DMS153 treated with DMSO at 0.1 percent for 48 hours (cell line): ENCODE measurements around the gene ASTN1.

Source experiments
- DNase-seq: peaks from one replicate; lab custom pipeline; 2025; ENCODE audit not compliant: unreplicated experiment; lab: John Stamatoyannopoulos, UW

ASTN1 gene

GRCh38 chr1:177164380-177165068, at the start of gene ASTN1:
Gene ASTN1 (minus strand): TSS chr1:177164712. CDS start chr1:177164676, 36 bp downstream.
- DNase-seq = no peak

DNA sequence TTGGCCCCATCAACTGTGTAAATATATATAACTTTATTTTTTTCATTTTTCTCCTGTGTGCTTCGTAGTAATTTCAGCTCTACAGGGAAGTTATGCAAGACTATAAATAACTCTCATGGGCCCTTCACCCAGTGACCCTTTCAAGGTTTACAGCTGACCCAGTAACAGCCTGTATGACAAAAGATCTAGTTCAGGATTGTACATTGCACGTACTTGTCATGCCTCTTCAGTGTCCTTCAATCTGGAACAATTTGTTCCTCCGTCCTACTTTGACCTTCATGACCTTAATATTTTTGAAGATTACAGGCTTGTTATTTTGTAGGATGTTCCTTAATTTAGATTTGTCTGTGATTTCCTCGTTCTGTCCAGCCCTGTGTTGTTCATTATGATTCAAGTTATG, 46.7 kb upstream of the ASTN1 start:
- no peak for DNase-seq

- DNase-seq = no peak
These were observed 45.6 kb upstream of the ASTN1 start for GRCh38 chr1:177210071-177210470.

DNA sequence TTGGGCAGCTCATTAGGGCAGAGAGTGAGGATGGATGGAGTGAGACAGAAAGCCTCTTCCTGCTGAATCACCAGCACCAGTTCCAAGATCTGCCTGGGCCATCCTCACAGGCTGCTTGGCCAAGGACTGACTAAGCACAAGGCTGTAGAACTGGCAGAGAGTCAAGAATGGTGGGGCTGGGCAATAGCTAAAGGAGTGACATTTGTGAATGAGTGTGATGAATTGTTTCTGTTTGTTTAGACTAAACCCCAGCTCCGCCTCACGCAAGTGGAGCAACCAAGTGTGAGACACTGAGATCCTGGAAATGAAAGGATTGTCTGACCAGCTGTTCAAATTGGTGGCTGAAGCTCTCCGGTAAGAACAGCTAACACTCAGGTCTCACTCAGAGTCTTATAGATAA, 44.8 kb upstream of the ASTN1 start:
- DNase-seq = peak; percentile 85

GRCh38 chr1:177208920-177209319, 44.4 kb upstream of the ASTN1 start:
- no peak for DNase-seq

GRCh38 chr1:177206831-177207355, 42.4 kb upstream of the ASTN1 start:
- no peak for DNase-seq

- no peak for DNase-seq
These were observed 35.8 kb upstream of the ASTN1 start for GRCh38 chr1:177200290-177200689.

DNA sequence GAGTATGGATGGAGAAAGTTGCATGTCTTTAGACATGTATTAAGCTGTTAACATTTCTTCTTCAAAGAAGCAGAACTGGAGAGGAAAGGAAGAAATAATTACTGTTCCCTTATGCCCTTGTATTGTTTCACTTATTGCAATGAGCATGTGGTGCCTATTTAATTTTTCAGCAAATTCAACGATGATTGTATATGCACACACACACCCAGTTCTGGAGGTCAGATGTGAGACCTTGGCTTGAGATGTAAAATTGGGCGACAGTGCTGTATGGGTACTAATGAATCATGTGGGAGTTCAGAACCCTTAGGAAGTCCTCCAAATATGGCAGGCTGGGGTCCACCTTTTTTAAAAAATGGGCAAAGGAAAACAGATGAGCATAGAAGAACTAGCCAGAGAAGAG, 33.7 kb upstream of the ASTN1 start:
- DNase-seq = no peak

GRCh38 chr1:177190308-177190970, 25.9 kb upstream of the ASTN1 start:
- no peak for DNase-seq

DNA sequence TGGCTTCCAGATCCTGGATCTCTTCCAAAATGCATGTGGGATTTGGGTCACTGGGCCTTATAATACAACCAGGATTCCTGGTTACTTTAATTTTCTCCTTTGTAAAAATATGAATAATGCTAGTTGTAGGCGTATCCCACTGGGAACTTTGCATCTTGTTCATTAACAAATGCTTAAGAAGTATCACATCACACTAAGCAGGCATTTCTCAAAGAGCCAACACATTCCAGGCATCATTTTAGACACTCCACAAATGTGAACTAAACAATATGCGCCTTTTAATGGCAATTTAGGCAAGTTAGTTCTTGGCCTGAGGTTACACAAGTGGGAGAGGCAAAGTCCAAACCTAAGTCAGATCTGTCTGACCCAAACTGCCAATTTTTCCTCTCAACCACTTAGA, 22.1 kb upstream of the ASTN1 start:
- DNase-seq = no peak

DNA sequence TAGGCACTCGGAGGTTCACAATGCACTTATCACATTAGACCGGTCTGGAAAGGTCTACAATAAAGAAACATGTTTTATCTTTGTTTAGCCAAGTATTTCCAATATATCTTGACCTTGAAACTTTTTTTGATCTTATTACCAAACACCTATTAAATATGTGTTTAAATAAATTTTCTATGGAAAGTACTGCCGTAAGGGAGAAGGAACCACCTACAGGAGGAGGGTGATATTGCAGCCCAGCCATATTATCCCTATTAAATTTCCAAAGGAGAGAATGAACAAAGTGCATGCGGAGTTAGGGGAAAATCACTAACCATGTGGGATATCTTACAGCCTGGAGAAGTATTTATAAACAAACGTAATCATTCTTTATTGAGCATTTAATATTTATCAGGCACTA, 20.7 kb upstream of the ASTN1 start:
- no peak for DNase-seq

DNA sequence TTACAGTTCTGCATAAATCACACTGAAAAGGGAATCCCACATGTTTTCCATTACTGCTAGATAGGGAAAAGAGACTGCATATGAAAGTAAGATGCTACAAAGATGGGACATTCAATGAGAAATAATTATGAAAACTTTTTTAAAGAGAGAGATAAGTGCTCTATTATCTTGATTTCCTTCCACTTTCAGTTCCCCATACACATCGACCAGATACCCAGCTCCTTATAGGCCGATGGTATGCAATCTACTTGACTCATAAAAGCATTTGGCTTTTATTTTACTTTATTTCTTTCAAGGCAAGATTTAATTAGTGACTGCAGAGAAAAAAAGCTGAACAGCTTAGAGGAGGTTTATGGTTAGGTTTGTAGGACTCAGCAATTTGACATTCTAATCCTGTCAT, 19.3 kb upstream of the ASTN1 start:
- DNase-seq = no peak

GRCh38 chr1:177181631-177182291, 17.2 kb upstream of the ASTN1 start:
- DNase-seq = peak; percentile 87

DNA sequence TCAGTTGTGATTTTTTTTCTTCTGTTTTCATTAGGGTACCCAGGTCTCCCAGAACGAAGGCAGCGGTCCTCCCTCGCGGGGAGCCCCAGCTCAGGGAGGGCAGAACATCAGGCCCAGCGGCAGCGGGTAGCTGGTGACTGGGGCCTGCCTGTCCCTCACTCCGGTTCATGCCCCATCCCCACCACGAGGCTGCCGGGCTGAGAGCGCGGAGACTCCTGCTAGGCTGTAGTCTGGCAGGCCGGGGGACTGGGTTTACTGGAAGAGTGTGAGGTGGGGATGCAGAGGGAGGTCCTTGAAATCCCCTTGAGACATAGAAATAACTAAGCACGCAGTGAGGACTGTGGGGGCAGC, 16.7 kb upstream of the ASTN1 start:
- DNase-seq = no peak

DNA sequence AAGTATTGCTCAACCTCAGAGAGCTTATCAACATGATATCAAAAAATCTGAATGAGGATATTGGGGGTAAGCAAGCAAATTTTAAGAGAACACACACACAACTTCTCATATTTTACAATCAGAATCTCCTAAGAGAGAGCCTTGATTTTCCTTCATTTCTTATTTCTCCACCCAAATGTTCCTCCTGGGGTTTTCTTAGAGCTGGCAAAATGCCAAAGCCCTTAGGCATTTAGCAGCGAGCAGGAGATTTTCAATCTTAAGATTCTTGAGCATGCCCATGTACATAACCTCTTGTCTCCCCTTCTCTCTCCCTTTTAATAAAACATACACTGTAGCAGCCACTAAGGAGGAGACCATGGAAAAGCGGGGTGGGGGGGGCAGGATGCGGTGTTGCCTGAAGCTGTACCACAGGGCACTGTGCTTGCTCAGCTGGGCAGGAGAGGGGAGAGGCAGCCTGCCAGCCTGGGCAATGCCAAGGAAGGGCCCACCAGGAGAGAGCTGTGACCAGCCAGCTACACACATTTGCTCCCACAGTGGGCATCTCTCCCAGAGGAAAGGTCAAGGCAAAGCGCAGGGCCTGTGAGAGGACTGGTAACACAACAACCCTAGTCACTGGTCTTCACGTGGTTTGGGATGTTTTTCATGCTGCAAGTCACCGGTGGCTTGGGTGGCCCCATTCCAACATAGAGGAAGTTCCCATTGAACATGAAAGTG, 10.6 kb upstream of the ASTN1 start:
- DNase-seq = no peak

- no peak for DNase-seq
These were observed 9.5 kb upstream of the ASTN1 start for GRCh38 chr1:177173976-177174375.

GRCh38 chr1:177172866-177173265, 8.4 kb upstream of the ASTN1 start:
- no peak for DNase-seq

- no peak for DNase-seq
These were observed 7.8 kb upstream of the ASTN1 start for GRCh38 chr1:177172272-177172671.

- DNase-seq = no peak
These were observed 7.1 kb upstream of the ASTN1 start for GRCh38 chr1:177171536-177172123.

DNA sequence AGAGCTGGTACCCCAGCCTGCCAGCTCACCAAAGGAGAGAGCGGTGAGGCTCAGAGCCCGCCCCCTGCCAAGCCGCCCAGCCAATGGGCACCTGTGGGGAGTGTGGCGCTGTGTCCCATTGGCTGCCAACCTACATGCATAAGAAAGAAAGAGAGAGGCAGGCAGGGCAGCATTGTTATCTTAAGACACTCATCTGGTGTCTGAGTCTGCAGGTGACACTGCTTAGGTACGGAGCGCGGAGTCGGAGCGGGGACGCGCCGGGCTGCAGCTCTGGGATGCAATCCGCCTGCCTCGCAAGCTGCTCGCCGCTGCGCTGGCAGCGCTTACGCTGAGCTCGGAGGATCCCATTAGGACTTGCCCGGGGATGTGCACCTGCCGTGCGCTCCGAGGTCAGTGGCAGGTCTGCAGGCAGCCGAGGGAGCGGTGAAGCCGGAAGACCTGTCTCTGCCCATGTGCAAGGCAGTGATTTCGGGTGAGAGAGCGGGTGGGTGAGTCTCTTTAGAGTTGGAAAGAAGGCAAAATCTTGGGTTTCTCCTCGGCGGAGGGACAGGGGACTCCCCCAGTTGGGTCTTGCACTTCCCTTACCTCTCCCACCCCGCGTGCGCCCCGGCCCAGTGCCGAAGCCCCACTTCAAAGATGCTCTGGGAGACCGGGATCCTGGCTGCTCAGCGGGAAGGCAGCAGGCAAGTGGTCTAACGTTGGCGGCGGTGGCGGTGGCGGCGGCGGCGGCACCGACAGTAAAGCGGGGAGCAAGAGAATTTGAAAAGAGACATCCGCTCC, 6.4 kb upstream of the ASTN1 start, which contains the start of gene BRINP2:
Gene BRINP2, plus strand, starts transcription at position 203 of the 780 bp plus-strand sequence. CDS start 58,919 bp downstream, outside the sequence.
- DNase-seq = peak; percentile 58
